Measurements from ENCODE around the gene FBXO36. TPM values are rescaled to one million over a fixed set of nuclear protein-coding genes. Genes with fewer than 3 reads are reported as not detected.

Gene FBXO36
- total RNA-seq, 2 donors from 2014 or later = 1.7 to 2.4 TPM

DNA sequence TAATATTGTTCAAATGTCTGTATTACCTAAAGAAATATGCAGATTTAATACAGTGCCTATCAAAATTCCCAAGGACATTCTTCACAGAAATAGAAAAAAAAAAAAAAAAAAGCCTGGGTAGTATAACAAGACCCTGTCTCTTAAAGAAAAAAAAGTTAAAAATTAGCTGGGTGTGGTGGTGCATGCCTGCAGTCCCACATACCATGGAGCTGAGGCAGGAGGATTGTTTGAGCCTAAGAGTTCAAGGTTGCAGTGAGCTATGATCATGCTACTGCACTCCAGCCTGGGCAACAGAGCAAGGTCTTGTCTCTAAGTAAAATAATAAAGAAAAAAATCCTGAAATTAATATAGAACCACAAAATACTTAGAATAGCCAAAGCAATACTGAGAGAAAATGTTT is 94.5 kb downstream of the FBXO36 start:
- TF ChIP-seq, protein P1, sequence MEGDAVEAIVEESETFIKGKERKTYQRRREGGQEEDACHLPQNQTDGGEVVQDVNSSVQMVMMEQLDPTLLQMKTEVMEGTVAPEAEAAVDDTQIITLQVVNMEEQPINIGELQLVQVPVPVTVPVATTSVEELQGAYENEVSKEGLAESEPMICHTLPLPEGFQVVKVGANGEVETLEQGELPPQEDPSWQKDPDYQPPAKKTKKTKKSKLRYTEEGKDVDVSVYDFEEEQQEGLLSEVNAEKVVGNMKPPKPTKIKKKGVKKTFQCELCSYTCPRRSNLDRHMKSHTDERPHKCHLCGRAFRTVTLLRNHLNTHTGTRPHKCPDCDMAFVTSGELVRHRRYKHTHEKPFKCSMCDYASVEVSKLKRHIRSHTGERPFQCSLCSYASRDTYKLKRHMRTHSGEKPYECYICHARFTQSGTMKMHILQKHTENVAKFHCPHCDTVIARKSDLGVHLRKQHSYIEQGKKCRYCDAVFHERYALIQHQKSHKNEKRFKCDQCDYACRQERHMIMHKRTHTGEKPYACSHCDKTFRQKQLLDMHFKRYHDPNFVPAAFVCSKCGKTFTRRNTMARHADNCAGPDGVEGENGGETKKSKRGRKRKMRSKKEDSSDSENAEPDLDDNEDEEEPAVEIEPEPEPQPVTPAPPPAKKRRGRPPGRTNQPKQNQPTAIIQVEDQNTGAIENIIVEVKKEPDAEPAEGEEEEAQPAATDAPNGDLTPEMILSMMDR (IDR thresholded peaks at IDR 0.05) = no peak
- H3K4me1 ChIP-seq (ENCODE audit: control insufficient read depth in 1 of 2, low read depth in 2 of 2) = no peaks in the 10 kb centered on the region
- H3K27me3 ChIP-seq (replicated peaks; ENCODE audit: insufficient read depth) = no peaks in the 10 kb centered on the region
- ATAC-seq (ENCODE audit: insufficient number of reproducible peaks, low FRiP score, low read depth) = no peak
- no peak overlapping the region for H3K27ac ChIP-seq
- no peaks in the 10 kb centered on the region for H3K36me3 ChIP-seq
- H3K4me3 ChIP-seq = no peak overlapping the region
- no peaks in the 10 kb centered on the region for H3K9me3 ChIP-seq
- no peak for DNase-seq (ENCODE audit: low spot score)

DNA sequence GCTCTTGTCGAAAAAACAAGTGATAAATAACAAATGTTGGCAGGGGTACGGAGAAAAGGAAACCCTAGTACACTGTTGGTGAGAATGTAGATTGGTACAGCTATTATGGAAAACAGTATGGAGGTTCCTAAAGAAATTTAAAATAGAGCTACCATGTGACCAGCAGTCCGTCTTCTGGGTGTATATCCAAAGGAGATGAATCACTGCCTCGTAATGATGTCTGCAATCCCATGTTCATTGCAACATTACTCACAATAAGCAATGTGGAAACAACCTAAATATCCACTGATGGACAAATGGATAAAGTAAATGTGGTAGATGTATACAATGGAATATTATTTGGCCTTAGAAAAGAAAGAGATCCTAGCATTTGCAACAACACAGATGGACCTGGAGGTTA is 95.8 kb downstream of the FBXO36 start:
- ATAC-seq (ENCODE audit: insufficient number of reproducible peaks, low FRiP score, low read depth) = no peak
- no peak for DNase-seq (ENCODE audit: low spot score)
- Histone ChIP-seq H3K9me3 (no peaks in the 10 kb centered on the region), H3K4me1 (ENCODE audit: control insufficient read depth in 1 of 2, low read depth in 2 of 2) (no peaks in the 10 kb centered on the region), H3K27ac (no peak overlapping the region), H3K27me3 (replicated peaks; ENCODE audit: insufficient read depth) (no peaks in the 10 kb centered on the region), H3K36me3 (no peaks in the 10 kb centered on the region), H3K4me3 (no peak overlapping the region)
- TF ChIP-seq, protein P1 (IDR thresholded peaks at IDR 0.05) = no peak

DNA sequence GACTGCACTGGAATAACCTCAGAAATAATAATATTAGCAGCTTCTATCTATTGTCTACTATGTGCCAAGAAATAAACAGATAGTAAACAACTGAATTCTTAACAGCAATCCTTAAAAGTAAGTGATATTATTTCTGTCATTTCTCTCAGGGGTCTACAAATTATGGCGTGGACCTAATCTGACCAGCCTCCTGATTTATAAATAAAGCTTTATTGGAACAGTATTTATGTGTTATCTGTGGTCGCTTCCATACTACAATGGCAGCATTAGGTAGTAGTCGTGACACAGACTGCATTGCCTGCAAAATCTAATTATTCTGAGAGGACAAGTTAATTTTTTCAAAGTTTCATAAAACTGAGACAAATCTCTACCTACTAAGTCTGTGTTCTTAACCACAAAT is 97.4 kb downstream of the FBXO36 start:
- Histone ChIP-seq H3K9me3 (no peaks in the 10 kb centered on the region), H3K27ac (no peak overlapping the region), H3K36me3 (no peaks in the 10 kb centered on the region), H3K27me3 (replicated peaks; ENCODE audit: insufficient read depth) (no peaks in the 10 kb centered on the region), H3K4me1 (ENCODE audit: control insufficient read depth in 1 of 2, low read depth in 2 of 2) (no peaks in the 10 kb centered on the region), H3K4me3 (no peak overlapping the region)
- DNase-seq (ENCODE audit: low spot score) (no peak), ATAC-seq (ENCODE audit: insufficient number of reproducible peaks, low FRiP score, low read depth) (no peak)
- TF ChIP-seq, protein P1 (IDR thresholded peaks at IDR 0.05) = no peak

DNA sequence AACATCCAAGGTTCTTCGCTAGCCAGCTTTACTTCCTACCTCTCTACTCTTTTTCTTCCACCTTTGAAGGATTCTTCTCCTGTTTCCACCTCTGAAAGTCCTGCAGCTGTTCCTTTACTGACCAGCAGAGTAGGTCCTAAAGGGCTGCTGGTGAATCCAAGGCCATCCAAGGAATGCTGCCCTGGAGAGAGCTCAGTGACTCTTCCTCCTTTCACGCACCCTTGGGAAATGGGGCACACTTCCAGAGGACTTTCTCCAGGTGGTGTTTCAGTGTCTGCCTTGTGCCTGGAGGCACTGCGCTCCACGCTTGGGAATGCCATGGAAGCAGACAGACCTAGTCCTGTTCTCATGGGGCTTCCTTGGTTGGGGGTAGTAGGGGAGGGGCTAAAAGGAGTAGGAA is 101.0 kb downstream of the FBXO36 start:
- Histone ChIP-seq H3K36me3 (no peaks in the 10 kb centered on the region), H3K27me3 (replicated peaks; ENCODE audit: insufficient read depth) (no peaks in the 10 kb centered on the region), H3K4me3 (no peak overlapping the region), H3K9me3 (no peaks in the 10 kb centered on the region), H3K4me1 (ENCODE audit: control insufficient read depth in 1 of 2, low read depth in 2 of 2) (no peaks in the 10 kb centered on the region), H3K27ac (no peak overlapping the region)
- ATAC-seq (ENCODE audit: insufficient number of reproducible peaks, low FRiP score, low read depth) (no peak), DNase-seq (ENCODE audit: low spot score) (no peak)
- TF ChIP-seq, protein P1 (IDR thresholded peaks at IDR 0.05) = no peak

DNA sequence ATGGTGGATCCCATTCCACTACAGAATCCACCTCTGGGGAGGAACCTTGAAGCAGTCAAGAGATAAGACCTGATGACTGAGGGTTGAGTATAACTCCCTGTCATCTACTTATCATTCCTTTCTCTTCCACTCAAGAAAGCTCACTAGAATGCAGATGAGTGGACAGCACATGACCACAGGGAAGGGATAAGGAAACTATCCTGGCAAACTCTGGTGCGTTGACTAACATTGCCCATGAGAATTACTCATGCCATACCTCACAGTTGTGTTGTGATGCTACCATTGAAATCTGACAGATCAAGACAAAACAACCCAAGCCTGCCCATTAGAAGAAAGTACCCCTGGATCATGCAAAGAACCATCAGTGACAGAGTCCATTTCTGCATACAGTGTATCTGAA is 119.9 kb downstream of the FBXO36 start:
- ATAC-seq (ENCODE audit: insufficient number of reproducible peaks, low FRiP score, low read depth) (no peak), DNase-seq (ENCODE audit: low spot score) (no peak)
- Histone ChIP-seq H3K36me3 (no peaks in the 10 kb centered on the region), H3K9me3 (no peaks in the 10 kb centered on the region), H3K27ac (no peak overlapping the region), H3K4me1 (ENCODE audit: control insufficient read depth in 1 of 2, low read depth in 2 of 2) (no peaks in the 10 kb centered on the region), H3K27me3 (replicated peaks; ENCODE audit: insufficient read depth) (no peaks in the 10 kb centered on the region), H3K4me3 (no peak overlapping the region)
- TF ChIP-seq, protein P1 (IDR thresholded peaks at IDR 0.05) = no peak

Data from thoracic aorta (tissue), 2 donors.